K562 (cell line): ENCODE data around the gene SLC2A4RG. TPM values are rescaled to one million over a fixed set of nuclear protein-coding genes. Genes with fewer than 3 reads are reported as not detected.

ENCODE experiments used
- CREM ChIP-seq: IDR thresholded peaks from 2 replicates; pipeline ENCODE4 v1.6.1; 2014; ENCODE audit warnings: antibody characterized with exemption, low read depth
- GTF2A2 ChIP-seq: IDR thresholded peaks from 2 replicates; pipeline ENCODE4 v1.6.1; 2016; ENCODE audit warnings: mild to moderate bottlenecking, missing genetic modification characterization, missing compliant biosample characterization
- PPARD ChIP-seq: fragments of 250-450 bp; sonication (Bioruptor Pico); IDR thresholded peaks from 2 replicates; pipeline ENCODE4 v1.8.0; 2022; ENCODE audit warnings: inconsistent platforms, mild to moderate bottlenecking, moderate library complexity
- ZBTB7A ChIP-seq: IDR thresholded peaks from 2 replicates; pipeline ENCODE4 v1.6.1; 2011; ENCODE audit warnings: low read depth, mild to moderate bottlenecking, low read length, moderate library complexity, borderline replicate concordance; ENCODE audit not compliant: control insufficient read depth
- ZNF253 ChIP-seq: fragments of 250-450 bp; sonication (Bioruptor Pico); conservative IDR thresholded peaks from 2 replicates; pipeline ENCODE4 v1.6.1; 2021; ENCODE audit warnings: mild to moderate bottlenecking
- ZNF324 ChIP-seq: fragments of 250-450 bp; sonication (Bioruptor Pico); IDR thresholded peaks from 2 replicates; pipeline ENCODE4 v1.4.0; 2020; ENCODE audit warnings: mild to moderate bottlenecking
- ZNF668 ChIP-seq: fragments of 250-450 bp; sonication (Bioruptor Pico); IDR thresholded peaks from 2 replicates; pipeline ENCODE4 v1.8.0; 2022; ENCODE audit warnings: mild to moderate bottlenecking, inconsistent platforms
- polyA plus RNA-seq, 8 experiments: library from polyadenylated mRNA; depleted of rRNA in 4 of 8; stranded (reverse) in 5 of 8; unstranded in 3 of 8; fragments of >200 nt; fragmentation: Nextera tagmentation in 2 of 8; fragmentation: Illumina TruSeq in 1 of 8; extraction: Ambion mirVana in 2 of 8; extraction: Trizol in 1 of 8; gene quantifications; 2 replicates each; pipeline versions ENCODE4 v1.2.1 to v1.2.3, GENCODE V29; 2011 to 2014; ENCODE audit warnings: inconsistent platforms in 1 of 8, missing spikeins in 1 of 8
- total RNA-seq, 7 experiments: library from RNA; depleted of rRNA in 6 of 7; stranded (reverse); fragments of >200 nt in 6 of 7; fragmentation: Illumina TruSeq in 2 of 7; extraction: Trizol in 2 of 7; gene quantifications; 2 replicates each; pipeline versions ENCODE4 v1.2.1 to v1.2.3, GENCODE V29; 2011 to 2021; ENCODE audit warnings: low replicate concordance in 1 of 7
- TF ChIP-seq, protein P1 (sequence below), 2 experiments: fragments of 450-650 bp; formaldehyde crosslinking in 1 of 2; IDR thresholded peaks; 2 replicates each; pipeline versions ENCODE4 v1.4.0 to v1.6.1; 2014 to 2020; ENCODE audit warnings: mild to moderate bottlenecking in 2 of 2, borderline replicate concordance in 1 of 2, low read depth in 1 of 2
- TF ChIP-seq, protein P2 (sequence below): fragments of 200-800 bp; sonication (Bioruptor generic); IDR thresholded peaks from 2 replicates; pipeline ENCODE4 v1.6.1; 2017; ENCODE audit warnings: missing genetic modification characterization, missing compliant biosample characterization
- TF ChIP-seq, protein P3 (sequence below): fragments of 250-450 bp; sonication (Bioruptor Pico); IDR thresholded peaks from 2 replicates; pipeline ENCODE4 v1.9.0; 2021; ENCODE audit warnings: mild to moderate bottlenecking
- TF ChIP-seq, protein P4 (sequence below), 2 experiments: fragments of 450-650 bp in 1 of 2; sonication (generic) in 1 of 2; formaldehyde crosslinking; conservative IDR thresholded peaks; 2 replicates each; pipeline versions ENCODE4 v1.4.0 to v1.8.1; 2020 to 2022; ENCODE audit warnings: mild to moderate bottlenecking in 1 of 2, missing genetic modification reagents in 1 of 2
- TF ChIP-seq, protein P5 (sequence below): sonication (generic); formaldehyde crosslinking; IDR thresholded peaks from 2 replicates; pipeline ENCODE4 v1.8.1; 2023; ENCODE audit warnings: mild to moderate bottlenecking, missing genetic modification reagents

Gene SLC2A4RG
- total and polyA plus RNA-seq, 9 of the 15 experiments (the other 6 are each of a cell fraction or from before 2014, with no cell fraction given), result 0.34 to 97.3 (median 26.5) TPM

DNA sequence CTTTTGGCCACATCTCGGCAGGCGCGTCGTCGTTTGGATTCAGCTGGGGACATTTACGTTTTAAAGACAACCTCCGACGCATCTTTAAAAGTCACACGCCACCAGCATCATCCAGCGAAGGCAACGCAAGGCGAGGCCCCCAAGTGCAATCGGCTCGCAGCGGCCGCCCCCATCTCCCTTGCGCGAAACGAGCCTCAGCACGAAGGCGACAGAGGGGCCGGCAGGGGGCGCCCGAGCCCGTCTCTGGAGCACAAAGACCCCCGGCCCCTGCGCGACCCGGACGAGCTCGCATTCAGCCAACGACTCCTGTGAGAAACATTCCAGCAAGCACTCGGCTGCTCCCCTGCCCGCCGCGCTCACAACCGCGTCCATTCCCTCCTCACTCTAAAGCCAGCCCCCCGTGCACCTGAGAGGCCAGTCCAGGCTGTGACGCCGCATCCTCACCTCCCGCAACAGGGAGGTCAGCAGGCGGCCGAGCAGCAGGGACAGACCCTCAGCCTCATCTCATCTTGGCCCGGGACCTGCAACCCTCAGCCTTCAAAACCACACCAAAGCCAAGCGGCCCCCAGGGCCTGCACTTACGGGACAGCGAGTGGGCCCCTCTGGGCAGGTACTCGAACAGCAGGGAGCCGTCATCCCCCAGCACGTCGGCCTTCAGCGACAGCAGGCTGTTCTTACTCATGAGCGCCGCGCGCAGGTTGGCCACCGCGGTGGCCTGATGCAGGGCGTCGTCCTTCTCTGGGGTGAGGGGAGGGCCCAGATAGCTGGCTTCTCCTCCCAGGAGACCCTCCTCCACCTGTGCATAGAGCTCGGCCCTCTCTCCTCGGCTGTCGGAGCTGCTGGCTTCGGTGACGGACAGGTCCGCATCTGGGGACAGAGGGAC, 35.8 kb downstream of the SLC2A4RG start (continued):
- TF ChIP-seq, protein P1, sequence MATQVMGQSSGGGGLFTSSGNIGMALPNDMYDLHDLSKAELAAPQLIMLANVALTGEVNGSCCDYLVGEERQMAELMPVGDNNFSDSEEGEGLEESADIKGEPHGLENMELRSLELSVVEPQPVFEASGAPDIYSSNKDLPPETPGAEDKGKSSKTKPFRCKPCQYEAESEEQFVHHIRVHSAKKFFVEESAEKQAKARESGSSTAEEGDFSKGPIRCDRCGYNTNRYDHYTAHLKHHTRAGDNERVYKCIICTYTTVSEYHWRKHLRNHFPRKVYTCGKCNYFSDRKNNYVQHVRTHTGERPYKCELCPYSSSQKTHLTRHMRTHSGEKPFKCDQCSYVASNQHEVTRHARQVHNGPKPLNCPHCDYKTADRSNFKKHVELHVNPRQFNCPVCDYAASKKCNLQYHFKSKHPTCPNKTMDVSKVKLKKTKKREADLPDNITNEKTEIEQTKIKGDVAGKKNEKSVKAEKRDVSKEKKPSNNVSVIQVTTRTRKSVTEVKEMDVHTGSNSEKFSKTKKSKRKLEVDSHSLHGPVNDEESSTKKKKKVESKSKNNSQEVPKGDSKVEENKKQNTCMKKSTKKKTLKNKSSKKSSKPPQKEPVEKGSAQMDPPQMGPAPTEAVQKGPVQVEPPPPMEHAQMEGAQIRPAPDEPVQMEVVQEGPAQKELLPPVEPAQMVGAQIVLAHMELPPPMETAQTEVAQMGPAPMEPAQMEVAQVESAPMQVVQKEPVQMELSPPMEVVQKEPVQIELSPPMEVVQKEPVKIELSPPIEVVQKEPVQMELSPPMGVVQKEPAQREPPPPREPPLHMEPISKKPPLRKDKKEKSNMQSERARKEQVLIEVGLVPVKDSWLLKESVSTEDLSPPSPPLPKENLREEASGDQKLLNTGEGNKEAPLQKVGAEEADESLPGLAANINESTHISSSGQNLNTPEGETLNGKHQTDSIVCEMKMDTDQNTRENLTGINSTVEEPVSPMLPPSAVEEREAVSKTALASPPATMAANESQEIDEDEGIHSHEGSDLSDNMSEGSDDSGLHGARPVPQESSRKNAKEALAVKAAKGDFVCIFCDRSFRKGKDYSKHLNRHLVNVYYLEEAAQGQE (IDR thresholded peaks at IDR 0.05; ENCODE audit: borderline replicate concordance), result peak; percentile 47; the same call in 1 of the 2 replicates
- TF ChIP-seq, protein P1 (CRISPR knock-in tag; IDR thresholded peaks at IDR 0.05; ENCODE audit: low read depth), result no peak
- no peak for TF ChIP-seq ZNF668 (CRISPR knock-in tag)
- TF ChIP-seq GTF2A2, result no peak
- TF ChIP-seq, protein P2, sequence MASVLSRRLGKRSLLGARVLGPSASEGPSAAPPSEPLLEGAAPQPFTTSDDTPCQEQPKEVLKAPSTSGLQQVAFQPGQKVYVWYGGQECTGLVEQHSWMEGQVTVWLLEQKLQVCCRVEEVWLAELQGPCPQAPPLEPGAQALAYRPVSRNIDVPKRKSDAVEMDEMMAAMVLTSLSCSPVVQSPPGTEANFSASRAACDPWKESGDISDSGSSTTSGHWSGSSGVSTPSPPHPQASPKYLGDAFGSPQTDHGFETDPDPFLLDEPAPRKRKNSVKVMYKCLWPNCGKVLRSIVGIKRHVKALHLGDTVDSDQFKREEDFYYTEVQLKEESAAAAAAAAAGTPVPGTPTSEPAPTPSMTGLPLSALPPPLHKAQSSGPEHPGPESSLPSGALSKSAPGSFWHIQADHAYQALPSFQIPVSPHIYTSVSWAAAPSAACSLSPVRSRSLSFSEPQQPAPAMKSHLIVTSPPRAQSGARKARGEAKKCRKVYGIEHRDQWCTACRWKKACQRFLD (CRISPR knock-in tag), result no peak
- TF ChIP-seq CREM, result 0 out of 2 replicates have a peak, but pooled peaks have one; percentile 5
- TF ChIP-seq, protein P3, sequence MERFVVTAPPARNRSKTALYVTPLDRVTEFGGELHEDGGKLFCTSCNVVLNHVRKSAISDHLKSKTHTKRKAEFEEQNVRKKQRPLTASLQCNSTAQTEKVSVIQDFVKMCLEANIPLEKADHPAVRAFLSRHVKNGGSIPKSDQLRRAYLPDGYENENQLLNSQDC, result no peak
- TF ChIP-seq PPARD (CRISPR knock-in tag), result no peak
- TF ChIP-seq ZNF324 (CRISPR knock-in tag), result no peak
- TF ChIP-seq ZNF253 (CRISPR knock-in tag), result no peak
- TF ChIP-seq, protein P4, sequence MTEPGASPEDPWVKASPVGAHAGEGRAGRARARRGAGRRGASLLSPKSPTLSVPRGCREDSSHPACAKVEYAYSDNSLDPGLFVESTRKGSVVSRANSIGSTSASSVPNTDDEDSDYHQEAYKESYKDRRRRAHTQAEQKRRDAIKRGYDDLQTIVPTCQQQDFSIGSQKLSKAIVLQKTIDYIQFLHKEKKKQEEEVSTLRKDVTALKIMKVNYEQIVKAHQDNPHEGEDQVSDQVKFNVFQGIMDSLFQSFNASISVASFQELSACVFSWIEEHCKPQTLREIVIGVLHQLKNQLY (CRISPR knock-in tag; conservative IDR thresholded peaks at IDR 0.05), result no peak
- TF ChIP-seq ZBTB7A, result peak; percentile 90
- TF ChIP-seq, protein P5, sequence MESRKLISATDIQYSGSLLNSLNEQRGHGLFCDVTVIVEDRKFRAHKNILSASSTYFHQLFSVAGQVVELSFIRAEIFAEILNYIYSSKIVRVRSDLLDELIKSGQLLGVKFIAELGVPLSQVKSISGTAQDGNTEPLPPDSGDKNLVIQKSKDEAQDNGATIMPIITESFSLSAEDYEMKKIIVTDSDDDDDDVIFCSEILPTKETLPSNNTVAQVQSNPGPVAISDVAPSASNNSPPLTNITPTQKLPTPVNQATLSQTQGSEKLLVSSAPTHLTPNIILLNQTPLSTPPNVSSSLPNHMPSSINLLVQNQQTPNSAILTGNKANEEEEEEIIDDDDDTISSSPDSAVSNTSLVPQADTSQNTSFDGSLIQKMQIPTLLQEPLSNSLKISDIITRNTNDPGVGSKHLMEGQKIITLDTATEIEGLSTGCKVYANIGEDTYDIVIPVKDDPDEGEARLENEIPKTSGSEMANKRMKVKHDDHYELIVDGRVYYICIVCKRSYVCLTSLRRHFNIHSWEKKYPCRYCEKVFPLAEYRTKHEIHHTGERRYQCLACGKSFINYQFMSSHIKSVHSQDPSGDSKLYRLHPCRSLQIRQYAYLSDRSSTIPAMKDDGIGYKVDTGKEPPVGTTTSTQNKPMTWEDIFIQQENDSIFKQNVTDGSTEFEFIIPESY (CRISPR knock-in tag), result peak; percentile 99
